ENCODE results near the gene WRAP73.

Gene WRAP73

DNA sequence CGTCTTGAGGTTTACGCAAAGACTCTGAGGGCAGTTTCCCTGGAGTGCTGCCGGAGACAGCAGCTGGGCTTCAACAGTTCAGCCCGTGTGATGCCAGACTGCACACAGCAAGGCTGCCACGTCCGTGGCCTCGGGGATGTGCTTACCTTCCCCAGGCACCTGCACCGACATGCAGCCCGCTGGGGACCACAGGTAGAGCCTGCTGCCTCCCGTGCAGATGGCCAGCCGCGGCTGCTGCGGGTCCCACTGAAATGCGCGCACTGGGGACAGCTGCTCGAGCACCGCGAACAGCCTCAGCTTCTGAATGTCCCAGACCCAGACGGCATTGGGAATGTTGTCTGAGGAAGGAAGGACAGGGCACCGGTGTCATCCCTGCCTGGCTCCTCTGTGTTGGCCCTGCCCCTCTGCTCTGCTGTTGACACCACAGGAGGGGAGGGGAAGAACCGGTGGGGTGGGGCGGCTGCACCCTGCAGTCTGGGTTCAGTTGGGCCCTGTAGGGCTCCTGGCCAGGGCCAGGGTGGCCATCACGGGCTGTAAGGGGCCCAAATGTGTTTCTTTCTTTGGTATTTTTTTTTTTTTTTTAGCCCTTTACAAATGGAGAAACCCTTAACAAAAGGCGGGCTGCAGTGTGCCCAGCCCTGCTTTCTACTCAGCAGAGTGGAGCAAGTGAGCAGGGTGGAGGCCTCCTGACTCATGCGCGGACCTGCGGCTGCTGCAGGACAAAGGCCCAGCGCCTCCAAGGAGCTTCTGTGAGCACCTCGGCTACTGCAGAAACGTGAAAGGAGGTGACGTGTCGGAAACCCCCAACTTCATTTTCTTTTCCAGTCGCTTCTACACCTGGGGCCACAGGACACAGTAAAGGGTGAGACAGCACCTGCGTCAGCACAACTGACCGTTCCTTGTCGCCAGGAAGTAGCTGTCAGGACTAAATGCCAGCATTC is 18.3 kb downstream of the WRAP73 start:
- no peak for DNase-seq (ENCODE audit: low read depth in 2 of 2)
- TF ChIP-seq, protein P1, sequence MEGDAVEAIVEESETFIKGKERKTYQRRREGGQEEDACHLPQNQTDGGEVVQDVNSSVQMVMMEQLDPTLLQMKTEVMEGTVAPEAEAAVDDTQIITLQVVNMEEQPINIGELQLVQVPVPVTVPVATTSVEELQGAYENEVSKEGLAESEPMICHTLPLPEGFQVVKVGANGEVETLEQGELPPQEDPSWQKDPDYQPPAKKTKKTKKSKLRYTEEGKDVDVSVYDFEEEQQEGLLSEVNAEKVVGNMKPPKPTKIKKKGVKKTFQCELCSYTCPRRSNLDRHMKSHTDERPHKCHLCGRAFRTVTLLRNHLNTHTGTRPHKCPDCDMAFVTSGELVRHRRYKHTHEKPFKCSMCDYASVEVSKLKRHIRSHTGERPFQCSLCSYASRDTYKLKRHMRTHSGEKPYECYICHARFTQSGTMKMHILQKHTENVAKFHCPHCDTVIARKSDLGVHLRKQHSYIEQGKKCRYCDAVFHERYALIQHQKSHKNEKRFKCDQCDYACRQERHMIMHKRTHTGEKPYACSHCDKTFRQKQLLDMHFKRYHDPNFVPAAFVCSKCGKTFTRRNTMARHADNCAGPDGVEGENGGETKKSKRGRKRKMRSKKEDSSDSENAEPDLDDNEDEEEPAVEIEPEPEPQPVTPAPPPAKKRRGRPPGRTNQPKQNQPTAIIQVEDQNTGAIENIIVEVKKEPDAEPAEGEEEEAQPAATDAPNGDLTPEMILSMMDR (IDR thresholded peaks at IDR 0.05; ENCODE audit: low read depth, low read length) = no peak
- no peak overlapping the region for H3K4me3 ChIP-seq (replicated peaks in 1 of 2; ENCODE audit: low read depth in 2 of 2, low read length in 2 of 2)

GRCh38 chr1:3630914-3631313 is 19.0 kb downstream of the WRAP73 start:
- no peak for DNase-seq (ENCODE audit: low read depth in 2 of 2)
- TF ChIP-seq, protein P1 (IDR thresholded peaks at IDR 0.05; ENCODE audit: low read depth, low read length) = no peak
- H3K4me3 ChIP-seq (replicated peaks in 1 of 2; ENCODE audit: low read depth in 2 of 2, low read length in 2 of 2) = no peak overlapping the region

- no peak for DNase-seq (ENCODE audit: low read depth in 2 of 2)
- TF ChIP-seq, protein P1 (IDR thresholded peaks at IDR 0.05; ENCODE audit: low read depth, low read length) = no peak
- no peak overlapping the region for H3K4me3 ChIP-seq (replicated peaks in 1 of 2; ENCODE audit: low read depth in 2 of 2, low read length in 2 of 2)
Observed at GRCh38 chr1:3630161-3630611, 19.7 kb downstream of the WRAP73 start.

DNA sequence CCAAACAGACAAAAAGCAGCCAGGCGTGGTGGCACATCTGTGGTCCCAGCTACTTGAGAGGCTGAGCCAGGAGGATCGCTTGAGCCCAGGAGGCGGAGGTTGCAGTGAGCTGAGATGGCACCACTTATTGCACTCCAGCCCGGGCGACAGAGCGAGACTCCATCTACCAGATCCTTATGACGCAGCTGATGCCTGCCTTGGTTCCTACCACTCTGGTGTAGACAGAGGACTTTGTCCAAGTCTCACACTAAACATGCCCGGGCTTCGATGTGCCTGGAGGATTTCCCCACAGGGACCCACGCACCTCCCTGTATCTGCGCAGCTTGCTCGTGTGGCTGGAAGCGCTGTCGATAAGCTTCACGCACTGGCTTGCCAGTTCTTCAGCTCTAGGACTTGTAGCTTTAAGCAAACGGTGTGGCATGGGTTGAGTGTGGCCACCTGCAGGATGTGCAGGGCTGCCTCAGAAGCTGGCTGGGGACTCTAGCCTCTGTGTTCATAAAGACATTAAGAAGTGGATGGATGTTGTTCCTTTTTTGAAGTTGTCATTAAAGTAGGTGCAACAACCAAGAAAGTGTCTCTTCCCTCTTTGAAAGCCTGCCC is 20.2 kb downstream of the WRAP73 start:
- DNase-seq (ENCODE audit: low read depth in 2 of 2) = no peak
- no peak overlapping the region for H3K4me3 ChIP-seq (replicated peaks in 1 of 2; ENCODE audit: low read depth in 2 of 2, low read length in 2 of 2)
- TF ChIP-seq, protein P1 (IDR thresholded peaks at IDR 0.05; ENCODE audit: low read depth, low read length) = no peak

- DNase-seq (ENCODE audit: low read depth in 2 of 2) = no peak
- H3K4me3 ChIP-seq (replicated peaks in 1 of 2; ENCODE audit: low read depth in 2 of 2, low read length in 2 of 2) = no peak overlapping the region
- TF ChIP-seq, protein P1 (IDR thresholded peaks at IDR 0.05; ENCODE audit: low read depth, low read length) = no peak
Observed at GRCh38 chr1:3628445-3628844, 21.5 kb downstream of the WRAP73 start.

- H3K4me3 ChIP-seq (replicated peaks in 1 of 2; ENCODE audit: low read depth in 2 of 2, low read length in 2 of 2) = no peak overlapping the region
- TF ChIP-seq, protein P1 (IDR thresholded peaks at IDR 0.05; ENCODE audit: low read depth, low read length) = no peak
- DNase-seq (ENCODE audit: low read depth in 2 of 2) = no peak
Observed at GRCh38 chr1:3627515-3628253, 22.2 kb downstream of the WRAP73 start.

All from cardiac fibroblast (primary cell).